Activated effector memory CD4-positive, alpha-beta T cell treated with Interleukin-2 at 50 U/mL for 16 hours (primary cell): ENCODE measurements around the gene CNTNAP5.

Source experiments
- DNase-seq: peaks from one replicate; pipeline ENCODE4 v3.0.0-alpha.2; 2020

CNTNAP5 gene

DNA sequence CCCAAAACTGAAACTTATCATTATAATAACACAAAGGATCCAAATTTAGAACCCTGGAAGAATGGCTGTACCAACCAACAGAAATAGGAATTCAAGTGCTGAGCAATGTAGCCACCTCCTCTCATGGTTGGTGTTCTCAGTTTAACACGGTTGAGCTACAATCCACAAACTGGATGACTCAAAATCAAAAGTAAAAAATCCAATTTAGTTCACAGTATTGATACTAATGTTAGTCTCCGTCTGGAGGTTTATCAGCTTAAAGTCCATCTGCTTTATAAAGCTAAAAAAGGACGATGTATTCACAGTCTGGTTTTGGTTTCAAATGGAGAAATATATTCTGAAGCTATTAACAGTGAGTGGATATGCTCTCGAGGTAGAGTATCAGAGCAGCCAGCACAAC lies 40.5 kb downstream of the CNTNAP5 start:
- DNase-seq = no peak

DNA sequence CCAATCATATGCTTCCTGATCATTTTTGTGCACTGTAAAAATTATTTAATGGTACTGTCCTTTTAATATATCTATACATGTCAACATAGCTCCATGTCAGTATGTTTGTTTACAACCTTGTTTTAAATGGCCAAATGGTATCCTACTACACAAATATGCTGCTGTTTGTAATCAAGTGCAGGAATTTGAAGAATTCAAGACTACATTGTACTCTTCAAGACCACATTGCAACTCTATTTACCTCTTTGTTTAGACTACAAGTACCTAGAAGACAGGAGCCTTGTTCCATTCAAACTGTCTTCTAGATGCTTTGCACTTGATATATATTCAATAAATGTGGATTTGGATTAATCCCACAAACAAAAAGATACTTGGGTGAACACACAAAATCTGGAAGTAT lies 41.7 kb downstream of the CNTNAP5 start:
- no peak for DNase-seq

DNA sequence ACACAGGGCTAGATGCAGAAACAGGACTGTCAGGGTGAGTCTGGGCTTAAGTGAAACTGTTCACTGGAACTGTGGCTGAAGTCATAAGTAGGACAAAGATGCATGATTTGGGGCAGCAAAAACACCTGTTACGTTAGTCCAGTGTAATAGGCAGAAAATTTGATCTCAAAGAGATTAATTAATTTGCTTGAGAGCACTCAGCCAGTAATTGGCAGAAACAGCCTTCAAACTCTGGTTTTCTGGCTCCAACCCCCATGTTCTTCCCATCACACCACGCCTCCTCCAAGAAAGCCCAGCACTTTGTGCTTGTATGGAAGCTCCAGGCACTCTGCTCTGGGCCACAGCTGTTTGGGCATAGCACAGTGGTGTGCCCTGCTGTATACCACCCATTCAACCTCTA lies 54.0 kb downstream of the CNTNAP5 start:
- no peak for DNase-seq

DNA sequence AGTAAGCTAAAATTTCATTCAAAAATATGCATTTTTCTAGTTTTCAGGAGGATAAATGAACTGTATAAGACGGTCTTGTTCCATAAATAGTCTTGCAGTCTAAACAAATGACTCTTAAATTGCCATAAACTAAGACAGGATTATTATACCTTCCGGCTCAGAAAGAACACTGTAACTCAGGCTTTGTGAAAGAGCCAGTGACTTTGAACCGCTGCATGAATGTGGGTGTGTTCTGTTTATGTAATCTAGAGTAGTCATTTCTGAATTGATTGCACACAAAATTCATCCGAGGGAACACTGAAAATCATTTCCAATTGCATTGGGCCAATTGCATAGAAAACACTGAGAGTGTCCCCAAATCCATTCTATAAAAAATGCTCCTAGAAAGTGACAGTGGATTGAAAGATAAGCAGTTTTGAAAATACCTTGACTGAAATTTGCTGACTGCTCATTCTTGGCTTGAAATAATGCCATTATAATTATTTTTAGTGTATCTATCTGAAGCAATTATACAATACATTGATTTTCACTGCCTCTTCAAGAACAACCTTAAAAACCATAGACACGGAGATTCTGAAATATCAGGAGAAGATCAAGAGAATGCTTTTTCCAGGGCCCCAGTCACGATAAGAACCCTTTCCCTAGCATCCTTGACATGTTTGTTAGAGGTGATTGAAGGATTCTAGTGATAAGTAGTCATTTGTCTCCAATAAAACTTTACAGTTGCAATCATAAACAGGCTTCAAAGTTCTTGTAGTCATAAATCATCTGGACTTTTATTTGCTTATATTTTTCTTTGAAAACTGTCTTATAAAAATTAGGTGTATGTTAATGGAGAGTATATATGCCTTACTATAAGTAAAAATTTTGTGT lies 55.4 kb downstream of the CNTNAP5 start:
- DNase-seq = no peak

DNA sequence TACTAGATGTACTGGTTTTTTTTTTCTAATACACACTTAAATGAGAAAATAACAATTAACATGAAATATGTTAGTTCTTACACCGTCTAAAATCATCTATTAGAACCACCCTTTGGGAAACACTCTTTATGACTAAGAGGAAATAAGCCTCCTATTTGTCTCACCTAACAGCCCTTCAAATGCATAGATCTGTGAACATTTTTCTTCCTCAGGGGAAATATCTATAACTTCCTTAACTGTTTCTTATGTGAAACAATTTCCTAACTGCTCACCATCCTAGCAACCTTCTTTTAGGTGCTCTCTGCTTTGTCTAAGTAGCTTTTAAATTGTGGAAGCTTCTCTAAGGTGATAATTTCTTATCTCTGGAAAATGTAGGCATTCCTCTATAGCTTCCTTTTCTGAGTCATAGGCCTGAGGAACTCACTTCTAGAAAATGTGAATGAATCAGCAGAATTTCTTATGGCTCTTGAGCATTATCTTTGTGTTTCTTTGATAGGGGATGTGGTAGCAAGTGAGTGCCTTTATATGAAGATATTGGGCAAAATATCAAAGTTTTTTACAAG lies 56.1 kb downstream of the CNTNAP5 start:
- DNase-seq = no peak

DNA sequence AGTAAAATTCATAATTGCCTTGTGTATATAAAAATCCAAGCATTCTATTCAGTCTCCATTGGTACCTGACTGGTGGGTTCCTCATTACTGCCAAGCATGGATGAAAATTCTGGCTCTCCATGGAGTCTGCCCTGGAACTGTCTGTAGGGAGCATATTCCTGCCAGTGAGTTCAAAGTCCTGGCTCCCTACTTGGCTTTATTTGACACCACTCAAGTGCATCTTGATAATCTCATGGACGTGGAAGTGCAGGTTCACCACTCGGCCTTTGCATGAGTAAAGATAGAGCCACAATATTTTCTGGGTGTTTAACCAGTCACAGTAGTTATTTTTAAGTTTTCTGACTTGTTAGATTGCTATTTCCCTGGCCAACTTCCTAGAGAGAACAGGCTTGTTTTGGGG lies 63.5 kb downstream of the CNTNAP5 start:
- DNase-seq = no peak

DNA sequence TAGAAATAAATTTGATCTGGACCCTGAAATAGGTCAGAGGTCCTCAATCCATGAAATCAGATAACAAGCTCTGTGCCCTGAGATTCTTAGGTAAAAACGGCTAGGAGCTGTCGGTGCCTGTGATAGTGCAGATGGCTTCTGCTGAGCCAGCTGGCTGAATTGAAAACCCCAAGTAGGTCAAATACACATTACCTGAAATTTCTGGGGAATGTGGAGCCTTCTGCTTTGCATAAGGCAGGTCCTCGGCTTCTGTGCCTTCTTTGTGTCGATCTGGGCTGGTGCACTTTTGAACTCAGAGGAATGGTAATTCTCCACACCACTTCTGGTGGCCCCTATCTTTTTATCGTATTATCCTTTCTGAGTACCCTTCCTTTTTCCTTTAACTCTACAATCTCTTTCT lies 66.6 kb downstream of the CNTNAP5 start:
- no peak for DNase-seq

DNA sequence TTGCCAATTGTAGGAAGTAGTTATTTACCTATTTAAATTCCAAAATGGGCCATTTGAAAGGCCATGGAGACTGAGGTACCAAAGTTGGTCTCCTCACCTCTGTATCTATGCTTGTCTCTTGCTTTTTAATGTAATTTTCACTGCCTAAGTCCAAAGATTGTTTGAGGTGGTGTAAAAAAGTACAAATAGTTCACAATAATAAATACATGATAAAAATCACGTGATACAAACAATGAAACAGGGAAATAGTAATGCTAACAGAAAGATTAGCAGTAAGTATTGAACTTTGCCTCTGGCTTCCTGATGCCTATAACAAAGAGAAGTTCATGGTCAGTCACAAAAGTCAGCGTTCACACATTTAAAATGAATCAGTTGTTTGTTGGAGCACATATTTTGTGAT lies 67.6 kb downstream of the CNTNAP5 start:
- DNase-seq = no peak

DNA sequence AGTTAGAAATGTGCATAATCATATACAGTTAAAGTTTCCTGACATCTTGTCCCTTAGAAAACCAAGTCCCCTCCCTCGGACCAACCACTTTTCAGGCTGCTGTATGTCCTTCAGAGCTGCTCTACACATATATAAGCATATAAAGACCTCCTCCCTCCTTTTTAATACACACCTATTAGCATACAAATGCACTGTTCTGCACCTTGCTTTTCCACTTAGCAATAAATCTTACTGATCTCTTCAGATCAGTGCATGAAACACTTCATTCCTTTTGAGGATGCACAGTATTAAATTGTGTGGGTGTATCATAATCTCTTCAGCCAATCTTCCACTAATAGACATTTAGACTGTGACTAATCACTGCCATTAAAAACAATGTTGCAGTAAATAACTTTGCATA lies 79.8 kb downstream of the CNTNAP5 start:
- no peak for DNase-seq

DNA sequence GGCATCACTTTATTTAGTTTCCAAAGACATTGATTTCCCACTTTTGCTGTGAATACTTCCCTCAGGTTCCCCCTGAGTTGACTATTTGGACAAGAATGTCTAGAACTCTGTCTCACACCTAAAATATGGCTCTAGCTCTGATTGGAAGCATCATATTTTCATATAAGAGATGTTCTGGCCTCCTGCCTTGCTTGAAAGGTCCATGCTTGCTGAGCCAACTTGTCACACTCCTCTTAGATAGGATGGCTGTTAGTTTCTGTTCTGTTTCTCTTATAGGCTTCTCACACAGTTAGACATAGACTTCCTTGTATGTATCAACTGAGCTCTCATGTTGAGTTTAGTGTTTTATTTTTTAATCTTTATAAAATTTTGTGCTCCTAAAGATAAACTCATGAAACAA lies 87.1 kb downstream of the CNTNAP5 start:
- DNase-seq = no peak

DNA sequence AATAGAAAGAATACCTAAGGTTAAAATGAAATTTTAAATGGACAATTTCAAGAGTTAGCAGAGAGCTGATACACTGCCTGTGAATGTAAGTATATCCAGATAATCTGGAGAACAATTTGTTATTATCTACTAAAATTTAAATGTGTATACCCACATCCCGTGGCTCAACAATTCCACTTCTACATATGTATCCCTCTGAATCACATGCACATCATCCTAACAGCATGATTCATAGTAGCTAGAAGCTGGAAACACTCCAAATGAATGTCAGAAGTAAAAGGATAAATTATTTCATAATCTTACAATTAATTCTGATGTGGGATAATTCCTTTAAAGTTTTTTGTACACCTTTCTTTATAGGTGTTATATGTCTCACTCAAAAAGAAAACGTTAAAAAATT lies 87.9 kb downstream of the CNTNAP5 start:
- no peak for DNase-seq

DNA sequence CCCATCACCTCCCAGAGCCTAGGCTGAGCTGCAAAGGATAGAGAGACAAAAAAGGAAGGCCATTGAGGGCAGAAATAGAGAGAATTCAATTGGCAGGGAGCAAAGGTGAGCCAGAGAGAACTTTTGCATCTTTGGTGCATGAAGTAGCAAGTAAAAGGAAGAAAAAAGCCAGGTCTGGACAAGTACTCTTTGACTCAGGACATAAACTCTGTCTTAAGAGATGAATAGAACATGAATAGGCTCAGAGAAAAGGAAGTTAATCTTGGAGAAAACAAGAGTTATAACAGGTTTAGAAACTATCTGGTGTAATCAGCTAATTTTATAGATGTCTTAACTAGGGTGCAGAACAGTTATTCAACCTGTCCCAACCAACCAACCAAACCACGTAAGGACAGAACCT lies 95.2 kb downstream of the CNTNAP5 start:
- DNase-seq = no peak

DNA sequence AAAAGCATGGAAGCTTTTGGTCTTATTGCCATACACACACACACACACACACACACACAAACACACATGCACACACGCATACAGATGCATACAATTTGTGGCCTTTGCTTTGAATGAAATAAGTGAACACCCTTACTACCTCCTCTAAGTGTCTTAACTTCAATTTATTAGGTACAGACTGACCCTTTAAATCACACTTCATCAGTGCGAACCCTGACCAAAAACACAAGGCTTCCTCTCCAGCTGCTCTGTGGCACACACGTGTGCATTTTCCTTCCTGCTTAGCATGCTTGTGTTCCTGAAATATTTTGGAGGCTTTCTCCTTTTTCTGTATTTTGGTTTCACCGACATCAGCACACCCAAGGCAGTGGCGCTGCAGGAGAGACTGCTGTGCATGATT lies 96.0 kb downstream of the CNTNAP5 start:
- no peak for DNase-seq

DNA sequence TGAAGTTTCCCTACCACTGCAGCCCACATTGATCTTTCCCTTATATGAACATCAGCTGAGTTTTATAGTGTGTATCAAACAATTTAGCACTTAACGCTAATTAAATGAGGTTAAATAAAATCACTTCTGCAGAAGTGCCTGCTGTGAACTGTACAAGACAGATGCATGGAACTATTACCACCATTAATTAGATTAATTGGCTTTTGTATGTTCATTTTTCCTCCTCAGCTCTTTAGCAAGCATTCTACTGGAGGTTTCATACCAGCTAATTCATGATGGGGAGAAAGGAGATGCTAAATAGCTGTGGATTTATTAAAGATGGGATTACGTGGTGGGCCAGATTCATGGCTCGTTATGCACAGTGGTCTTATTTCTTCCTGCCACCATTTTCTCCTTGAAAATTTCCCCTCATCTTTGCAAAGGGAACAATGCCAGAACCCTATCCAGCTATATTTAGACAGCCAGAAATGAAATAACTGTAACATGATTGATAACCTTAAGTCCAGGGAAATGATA lies 96.7 kb downstream of the CNTNAP5 start:
- DNase-seq = no peak

DNA sequence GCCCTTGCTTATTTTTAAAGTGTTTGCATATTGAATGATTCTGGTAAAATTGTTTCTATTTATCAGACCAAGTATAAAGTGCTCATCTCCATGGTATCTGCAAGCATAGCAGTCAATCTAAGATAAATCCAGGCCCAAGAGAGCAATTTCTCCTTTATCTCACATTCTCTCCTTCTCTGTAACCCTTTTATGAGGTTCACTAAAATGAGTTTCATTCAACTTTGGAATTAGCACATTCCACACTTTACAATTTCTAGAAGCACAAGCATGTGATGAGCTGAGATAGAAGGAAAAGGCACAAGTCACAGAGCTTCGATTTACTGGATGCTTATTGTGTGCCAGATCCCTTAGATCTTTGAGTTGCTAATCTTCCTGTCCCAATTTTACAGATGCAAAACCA lies 97.3 kb downstream of the CNTNAP5 start:
- no peak for DNase-seq

DNA sequence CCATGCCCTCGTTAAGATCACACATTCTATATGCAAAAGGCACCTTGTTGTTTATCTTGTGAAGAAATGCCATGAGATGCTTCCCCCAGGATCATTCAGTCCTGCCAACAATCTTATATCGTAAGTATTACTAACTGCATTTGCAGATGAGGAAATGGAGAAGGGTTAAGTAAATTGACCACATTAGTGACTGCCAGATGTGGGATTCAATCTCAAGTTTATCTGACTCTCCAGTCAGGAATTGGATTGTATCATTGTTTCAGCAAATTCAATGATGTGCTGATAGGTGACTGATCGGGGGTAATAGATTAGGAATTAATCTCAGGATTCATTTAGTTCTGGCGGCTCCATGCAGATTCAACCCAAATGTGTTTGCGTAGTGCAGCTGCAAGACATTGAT lies 106.2 kb downstream of the CNTNAP5 start:
- no peak for DNase-seq

DNA sequence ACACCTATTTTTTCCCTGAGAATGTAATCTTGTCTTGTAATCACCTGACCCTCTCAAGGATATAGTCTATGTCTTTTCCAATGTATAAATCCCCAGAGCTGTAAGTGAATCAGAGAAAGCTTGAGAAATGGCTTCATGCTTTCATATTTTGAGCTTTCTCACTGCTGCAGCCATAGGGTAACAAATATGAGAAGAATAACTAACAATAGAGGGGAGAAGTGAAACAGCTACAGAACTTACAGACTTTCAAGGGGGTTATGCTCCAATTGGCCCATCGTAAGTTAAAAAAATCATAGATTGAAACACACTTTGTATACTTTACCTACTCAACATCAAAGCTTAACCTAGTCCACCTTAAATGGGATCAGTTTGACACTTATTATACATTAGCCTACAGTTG lies 111.0 kb downstream of the CNTNAP5 start:
- DNase-seq = no peak

DNA sequence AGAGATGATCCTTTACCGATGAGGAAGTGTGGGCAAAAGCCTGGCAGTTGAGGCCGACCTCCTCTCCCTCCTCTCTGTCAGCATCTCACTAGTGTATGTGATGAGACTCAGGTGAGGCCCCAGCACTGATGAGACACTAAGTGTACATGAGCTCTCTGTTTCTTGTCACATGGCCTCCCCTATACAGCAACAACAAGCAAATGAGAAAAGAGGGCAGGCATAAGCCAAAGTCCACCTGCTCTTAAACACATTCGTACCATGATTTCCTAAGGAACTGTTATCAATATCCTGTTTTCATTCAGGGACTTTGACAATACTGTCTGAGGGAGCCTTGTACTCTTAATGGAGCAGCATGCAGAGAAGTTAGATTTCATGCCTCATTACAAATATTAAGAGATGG lies 113.0 kb downstream of the CNTNAP5 start:
- DNase-seq = no peak

DNA sequence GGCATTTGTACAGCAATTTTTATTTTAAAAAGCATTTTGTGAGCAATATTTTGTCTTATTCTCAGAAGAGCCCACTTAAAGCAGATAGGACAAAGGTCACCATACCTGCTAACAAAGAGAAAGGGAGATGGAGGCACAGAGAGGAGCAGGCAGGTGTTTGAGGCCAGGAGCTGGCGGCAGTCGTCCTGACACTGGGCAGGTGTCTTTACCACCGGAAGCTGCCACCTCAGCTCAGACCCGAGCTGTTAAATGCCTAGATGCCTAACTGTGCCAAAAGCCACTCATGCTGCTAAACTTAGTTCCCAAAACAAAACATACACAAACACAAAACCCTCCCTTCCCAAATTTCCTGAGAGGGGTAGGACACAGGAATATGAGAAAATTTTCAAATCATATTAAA lies 120.9 kb downstream of the CNTNAP5 start:
- DNase-seq = no peak

DNA sequence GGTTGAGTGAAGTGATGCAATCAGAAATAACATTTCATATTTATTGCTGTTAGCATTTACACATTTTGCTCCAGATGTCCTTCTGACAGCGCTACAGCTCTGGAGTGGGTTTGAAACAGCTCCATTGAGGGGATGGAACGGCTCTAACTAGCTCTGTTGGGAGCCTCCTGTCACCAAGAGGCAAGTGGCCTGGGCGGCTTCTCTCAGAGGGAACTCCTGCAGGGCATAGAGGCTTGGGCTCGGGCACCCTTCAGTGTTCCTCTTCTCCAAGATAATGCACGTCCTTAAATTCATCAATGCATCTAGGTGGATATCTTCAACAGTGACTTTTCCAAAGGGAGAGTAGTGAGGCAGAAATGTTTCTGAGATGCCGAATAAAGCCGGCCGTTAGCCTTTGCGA lies 122.5 kb downstream of the CNTNAP5 start:
- no peak for DNase-seq

DNA sequence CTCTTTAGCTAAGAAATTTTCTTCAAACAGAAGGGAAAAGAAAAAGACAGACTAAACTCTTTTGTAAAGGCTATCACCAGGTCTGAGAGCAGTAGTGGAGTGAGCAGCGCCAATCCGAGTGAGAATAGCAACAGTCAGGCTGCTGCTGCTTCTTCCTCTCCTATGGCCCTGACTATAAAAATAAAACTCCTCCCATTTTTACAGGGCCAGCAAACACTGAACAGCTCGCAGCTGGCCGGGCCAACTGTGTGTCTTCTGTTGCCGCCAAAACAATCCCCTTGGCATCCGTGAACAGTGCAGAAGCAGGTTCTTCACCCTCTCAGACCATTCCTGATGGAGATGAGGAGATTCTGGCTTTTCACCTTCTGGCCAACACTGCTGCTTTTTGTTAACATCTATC lies 124.5 kb downstream of the CNTNAP5 start:
- no peak for DNase-seq

DNA sequence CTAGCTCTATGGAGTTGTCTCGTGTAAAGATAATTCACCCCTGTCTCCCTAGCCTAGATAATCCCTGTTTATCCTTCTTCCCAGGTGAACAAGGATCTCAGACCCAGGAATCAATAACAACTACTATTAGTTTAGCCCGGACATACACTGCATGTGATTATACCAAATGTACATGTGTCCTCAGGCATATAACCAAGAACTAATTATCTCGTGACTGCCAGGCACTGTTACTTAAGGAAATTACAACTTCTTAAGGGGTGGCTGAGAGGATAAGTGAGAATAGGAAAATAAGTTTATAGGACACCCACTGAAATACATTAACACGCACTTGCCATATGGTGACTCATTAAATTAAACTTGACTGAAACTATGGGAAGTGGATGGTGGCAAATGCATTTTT lies 126.6 kb downstream of the CNTNAP5 start:
- no peak for DNase-seq

DNA sequence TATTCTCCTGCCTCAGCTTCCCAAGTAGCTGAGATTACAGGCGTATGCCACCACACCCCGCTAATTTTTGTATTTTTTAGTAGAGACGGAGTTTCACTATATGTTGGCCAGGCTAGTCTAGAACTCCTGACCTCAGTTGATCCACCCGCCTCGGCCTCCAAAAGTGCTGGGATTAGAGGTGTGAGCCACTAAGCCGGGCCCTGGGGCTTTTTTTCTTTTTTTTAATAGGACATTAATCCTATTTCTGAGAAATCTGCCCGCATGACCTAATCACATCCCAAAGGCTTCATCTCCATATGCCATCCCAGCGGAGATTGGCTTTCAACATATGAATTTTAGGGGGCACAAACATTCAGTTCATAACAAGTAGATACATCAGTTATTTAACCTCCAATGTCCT lies 128.6 kb downstream of the CNTNAP5 start:
- DNase-seq = no peak

DNA sequence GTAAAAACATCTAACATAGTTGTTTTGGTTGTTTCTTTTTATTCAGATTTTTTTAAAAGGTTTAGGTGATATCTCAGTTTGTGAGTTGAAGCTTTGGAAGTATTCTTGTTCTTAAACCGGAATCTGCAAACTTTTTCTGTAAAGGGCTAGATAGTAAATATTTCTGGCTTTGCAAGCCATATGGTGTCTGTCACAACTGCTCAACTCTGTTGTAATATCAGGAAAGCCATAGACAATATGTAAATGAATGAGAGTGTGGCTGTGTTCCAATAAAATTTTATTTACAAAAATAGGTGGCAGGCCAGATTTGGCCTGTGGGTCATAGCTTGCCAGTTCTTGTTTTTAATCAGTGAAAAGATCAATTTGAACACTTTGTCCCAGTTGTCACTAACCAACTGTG lies 134.1 kb downstream of the CNTNAP5 start:
- DNase-seq = no peak

DNA sequence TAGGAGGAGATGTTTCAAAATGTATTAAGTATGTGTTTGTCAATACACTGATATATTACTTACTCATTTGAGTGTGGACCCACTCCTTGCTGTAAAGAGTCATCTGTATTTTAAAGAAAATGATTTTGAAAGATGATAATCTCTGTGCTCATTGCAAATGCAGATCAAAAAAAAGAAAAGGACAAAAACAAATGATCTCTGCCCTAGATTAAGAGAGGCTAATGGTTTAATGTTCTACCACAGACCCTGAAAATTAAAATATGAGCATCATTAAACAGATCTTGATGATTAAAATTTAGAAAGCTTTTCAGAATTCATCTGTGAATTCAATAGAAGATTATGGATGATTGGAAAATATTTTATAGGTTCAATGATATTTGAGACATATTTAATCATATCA lies 136.5 kb downstream of the CNTNAP5 start:
- no peak for DNase-seq
